HL-60 (cell line): ENCODE data around the gene FAM89B.

ENCODE experiments used
- DNase-seq, 2 experiments: peaks; one replicate each; pipeline ENCODE4 v3.0.0-alpha.2; 2010 to 2020; ENCODE audit warnings: low read depth in 1 of 2, low spot score in 1 of 2
- H3K27ac ChIP-seq: fragments of 250-450 bp; sonication (Bioruptor Pico); replicated peaks from 2 replicates; pipeline ENCODE4 v1.5.1; 2020; ENCODE audit warnings: mild to moderate bottlenecking, moderate library complexity
- H3K27me3 ChIP-seq: fragments of 250-450 bp; sonication (Bioruptor Pico); 2 replicates; pipeline ENCODE4 v1.5.1; 2021; ENCODE audit warnings: mild to moderate bottlenecking, moderate library complexity; ENCODE audit not compliant: insufficient read depth, poor library complexity, severe bottlenecking
- H3K4me3 ChIP-seq: replicated peaks from 2 replicates; pipeline ENCODE4 v1.5.1; 2011; ENCODE audit warnings: mild to moderate bottlenecking, control low read depth, low read length; ENCODE audit not compliant: insufficient read depth
- CTCF ChIP-seq: IDR thresholded peaks from one replicate; pipeline ENCODE4 v1.5.1; 2011; ENCODE audit warnings: low read length, control low read depth, inconsistent platforms; ENCODE audit not compliant: insufficient read depth
- GABPA ChIP-seq: IDR thresholded peaks from 2 replicates; pipeline ENCODE4 v1.6.1; 2012; ENCODE audit warnings: low read depth
- POLR2AphosphoS5 ChIP-seq: IDR thresholded peaks from 2 replicates; pipeline ENCODE4 v1.6.1; 2012; ENCODE audit warnings: low read depth
- SPI1 ChIP-seq: IDR thresholded peaks from 2 replicates; pipeline ENCODE4 v1.6.1; 2012; ENCODE audit warnings: low read depth, mild to moderate bottlenecking, borderline replicate concordance
- TF ChIP-seq, protein P1 (sequence below): IDR thresholded peaks from 2 replicates; pipeline ENCODE4 v1.6.1; 2012; ENCODE audit warnings: low read depth; ENCODE audit not compliant: insufficient replicate concordance

FAM89B gene

DNA sequence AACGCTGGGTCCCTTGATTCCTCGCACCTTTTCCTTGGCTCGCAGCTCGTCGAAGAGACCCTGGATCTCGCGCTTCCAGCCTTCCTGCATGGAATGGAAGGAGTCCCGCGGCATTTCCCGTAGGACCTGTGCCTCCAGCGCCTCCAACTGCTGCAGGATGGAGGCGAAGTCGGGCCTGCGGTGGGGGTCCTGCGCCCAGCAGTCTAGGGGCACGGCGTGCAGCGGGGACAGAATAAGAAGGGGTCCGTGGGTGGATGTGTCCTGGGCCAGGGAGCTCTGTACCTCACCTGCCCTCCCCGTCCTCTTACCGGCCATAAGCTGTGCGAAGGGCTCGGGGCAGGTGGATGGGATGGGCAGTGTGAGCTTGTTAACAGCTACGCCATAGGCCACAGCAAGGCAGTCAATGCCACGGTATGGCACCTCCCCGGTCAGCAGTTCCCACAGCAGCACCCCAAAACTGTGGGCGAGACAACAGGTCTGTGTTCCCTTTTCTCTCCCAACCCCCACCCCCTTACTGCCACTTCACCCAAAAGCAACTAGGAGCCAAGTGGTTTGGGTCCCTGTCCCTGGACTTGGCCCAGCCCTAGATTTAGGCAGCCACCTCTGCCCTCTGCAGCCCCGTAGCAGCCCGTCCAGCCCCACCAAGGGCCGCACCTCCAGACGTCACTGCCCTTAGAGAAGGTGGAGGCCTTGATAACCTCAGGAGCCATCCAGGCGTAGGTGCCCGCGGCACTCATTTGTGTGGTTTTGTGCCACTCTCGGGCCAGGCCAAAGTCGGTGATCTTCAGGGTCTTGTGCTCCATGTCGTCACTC lies 35.5 kb downstream of the FAM89B start:
- no peak overlapping the region for H3K4me3 ChIP-seq
- TF ChIP-seq POLR2AphosphoS5 (no peak), CTCF (no peak), SPI1 (no peak)
- TF ChIP-seq, protein P1, sequence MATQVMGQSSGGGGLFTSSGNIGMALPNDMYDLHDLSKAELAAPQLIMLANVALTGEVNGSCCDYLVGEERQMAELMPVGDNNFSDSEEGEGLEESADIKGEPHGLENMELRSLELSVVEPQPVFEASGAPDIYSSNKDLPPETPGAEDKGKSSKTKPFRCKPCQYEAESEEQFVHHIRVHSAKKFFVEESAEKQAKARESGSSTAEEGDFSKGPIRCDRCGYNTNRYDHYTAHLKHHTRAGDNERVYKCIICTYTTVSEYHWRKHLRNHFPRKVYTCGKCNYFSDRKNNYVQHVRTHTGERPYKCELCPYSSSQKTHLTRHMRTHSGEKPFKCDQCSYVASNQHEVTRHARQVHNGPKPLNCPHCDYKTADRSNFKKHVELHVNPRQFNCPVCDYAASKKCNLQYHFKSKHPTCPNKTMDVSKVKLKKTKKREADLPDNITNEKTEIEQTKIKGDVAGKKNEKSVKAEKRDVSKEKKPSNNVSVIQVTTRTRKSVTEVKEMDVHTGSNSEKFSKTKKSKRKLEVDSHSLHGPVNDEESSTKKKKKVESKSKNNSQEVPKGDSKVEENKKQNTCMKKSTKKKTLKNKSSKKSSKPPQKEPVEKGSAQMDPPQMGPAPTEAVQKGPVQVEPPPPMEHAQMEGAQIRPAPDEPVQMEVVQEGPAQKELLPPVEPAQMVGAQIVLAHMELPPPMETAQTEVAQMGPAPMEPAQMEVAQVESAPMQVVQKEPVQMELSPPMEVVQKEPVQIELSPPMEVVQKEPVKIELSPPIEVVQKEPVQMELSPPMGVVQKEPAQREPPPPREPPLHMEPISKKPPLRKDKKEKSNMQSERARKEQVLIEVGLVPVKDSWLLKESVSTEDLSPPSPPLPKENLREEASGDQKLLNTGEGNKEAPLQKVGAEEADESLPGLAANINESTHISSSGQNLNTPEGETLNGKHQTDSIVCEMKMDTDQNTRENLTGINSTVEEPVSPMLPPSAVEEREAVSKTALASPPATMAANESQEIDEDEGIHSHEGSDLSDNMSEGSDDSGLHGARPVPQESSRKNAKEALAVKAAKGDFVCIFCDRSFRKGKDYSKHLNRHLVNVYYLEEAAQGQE: no peak
- no peaks in the 10 kb centered on the region for H3K27me3 ChIP-seq
- DNase-seq: no peak
- H3K27ac ChIP-seq: no peak overlapping the region

- H3K27ac ChIP-seq: no peak overlapping the region
Observed at GRCh38 chr11:65609229-65609628, 36.9 kb downstream of the FAM89B start.

GRCh38 chr11:65609665-65610064 lies 37.3 kb downstream of the FAM89B start:
- no peak for TF ChIP-seq CTCF
- no peak for TF ChIP-seq GABPA
- TF ChIP-seq POLR2AphosphoS5: no peak
- TF ChIP-seq, protein P1: no peak
- no peak for TF ChIP-seq SPI1
- DNase-seq: no peak
- no peak overlapping the region for H3K4me3 ChIP-seq
- H3K27ac ChIP-seq: no peak overlapping the region
- H3K27me3 ChIP-seq: no peaks in the 10 kb centered on the region

More at GRCh38 chr11:65609229-65609628, 36.9 kb downstream of the FAM89B start:
- H3K4me3 ChIP-seq: no peak overlapping the region
- TF ChIP-seq SPI1 (no peak), CTCF (no peak), POLR2AphosphoS5 (no peak), GABPA (no peak)
- TF ChIP-seq, protein P1: no peak
- no peak for DNase-seq
- no peaks in the 10 kb centered on the region for H3K27me3 ChIP-seq
